RWPE2 (cell line): ENCODE data around the gene TBC1D9B.

ENCODE experiments used
- ATAC-seq: fragments of 200-7000 bp; cut with Tn5 transposase; 3 replicates; pipeline ENCODE4 v1.9.1; 2021; ENCODE audit warnings: low read depth
- DNase-seq: peaks from one replicate; pipeline ENCODE4 v3.0.0-alpha.2; 2020; ENCODE audit warnings: low spot score
- H3K27ac ChIP-seq: fragments of 450-650 bp; 2 replicates; pipeline ENCODE4 v1.5.1; 2017; ENCODE audit warnings: mild to moderate bottlenecking; ENCODE audit not compliant: poor library complexity, severe bottlenecking
- H3K27me3 ChIP-seq: fragments of 250-450 bp; sonication (Bioruptor Pico); 2 replicates; pipeline ENCODE4 v1.5.1; 2021; ENCODE audit warnings: mild to moderate bottlenecking, moderate library complexity; ENCODE audit not compliant: insufficient read depth, poor library complexity, severe bottlenecking
- H3K36me3 ChIP-seq: fragments of 250-450 bp; sonication (Bioruptor Pico); 2 replicates; pipeline ENCODE4 v1.5.1; 2020; ENCODE audit warnings: low read depth, mild to moderate bottlenecking, moderate library complexity
- H3K4me1 ChIP-seq: fragments of 250-450 bp; sonication (Bioruptor Pico); 2 replicates; pipeline ENCODE4 v1.5.1; 2021; ENCODE audit warnings: mild to moderate bottlenecking, moderate library complexity; ENCODE audit not compliant: insufficient read depth, poor library complexity, severe bottlenecking
- H3K4me3 ChIP-seq: fragments of 250-450 bp; sonication (Bioruptor Pico); 2 replicates; pipeline ENCODE4 v1.5.1; 2021; ENCODE audit warnings: mild to moderate bottlenecking, moderate library complexity; ENCODE audit not compliant: severe bottlenecking
- H3K9me3 ChIP-seq: fragments of 250-450 bp; sonication (Bioruptor Pico); 2 replicates; pipeline ENCODE4 v1.5.1; 2021; ENCODE audit warnings: mild to moderate bottlenecking, moderate library complexity; ENCODE audit not compliant: severe bottlenecking
- CTCF ChIP-seq: fragments of 450-650 bp; IDR thresholded peaks from one replicate; pipeline ENCODE4 v1.5.1; 2017; ENCODE audit warnings: mild to moderate bottlenecking, moderate library complexity; ENCODE audit not compliant: poor library complexity, severe bottlenecking

Gene TBC1D9B

GRCh38 chr5:179874536-179875292, 33.0 kb downstream of the TBC1D9B start:
- Histone ChIP-seq H3K27ac (no peak overlapping the region), H3K36me3 (peaks cover 73% of the 10 kb centered on the region), H3K4me3 (no peak overlapping the region), H3K9me3 (no peaks in the 10 kb centered on the region), H3K4me1 (no peaks in the 10 kb centered on the region), H3K27me3 (no peaks in the 10 kb centered on the region)
- DNase-seq (peak; percentile 68), ATAC-seq (no peak)
- no peak for TF ChIP-seq CTCF

- Histone ChIP-seq H3K9me3 (no peaks in the 10 kb centered on the region), H3K36me3 (peaks cover 67% of the 10 kb centered on the region)
Measured at GRCh38 chr5:179874136-179874535, 33.6 kb downstream of the TBC1D9B start.

GRCh38 chr5:179873588-179874110, 34.0 kb downstream of the TBC1D9B start:
- H3K36me3 ChIP-seq, result peaks cover 66% of the 10 kb centered on the region

More at GRCh38 chr5:179874136-179874535, 33.6 kb downstream of the TBC1D9B start:
- Histone ChIP-seq H3K4me1 (no peaks in the 10 kb centered on the region), H3K4me3 (no peak overlapping the region), H3K27me3 (no peaks in the 10 kb centered on the region), H3K27ac (no peak overlapping the region)
- DNase-seq, result no peak
- no peak for TF ChIP-seq CTCF
- ATAC-seq, result no peak

GRCh38 chr5:179872828-179873575, 34.7 kb downstream of the TBC1D9B start:
- no peak for TF ChIP-seq CTCF
- no peaks in the 10 kb centered on the region for H3K9me3 ChIP-seq
- no peaks in the 10 kb centered on the region for H3K27me3 ChIP-seq
- ATAC-seq (no peak), DNase-seq (no peak)
- no peaks in the 10 kb centered on the region for H3K4me1 ChIP-seq
- no peak overlapping the region for H3K4me3 ChIP-seq
- H3K27ac ChIP-seq, result no peak overlapping the region
- peaks cover 63% of the 10 kb centered on the region for H3K36me3 ChIP-seq

More at GRCh38 chr5:179873588-179874110, 34.0 kb downstream of the TBC1D9B start:
- H3K27ac ChIP-seq, result no peak overlapping the region
- H3K27me3 ChIP-seq, result no peaks in the 10 kb centered on the region
- H3K9me3 ChIP-seq, result no peaks in the 10 kb centered on the region
- ATAC-seq (no peak), DNase-seq (no peak)
- no peaks in the 10 kb centered on the region for H3K4me1 ChIP-seq
- no peak overlapping the region for H3K4me3 ChIP-seq
- TF ChIP-seq CTCF, result no peak
